Sigmoid colon (tissue), 7 donors: ENCODE measurements around the gene ITGA11. TPM values are rescaled to one million over a fixed set of nuclear protein-coding genes. Genes with fewer than 3 reads are reported as not detected.
A peak's percentile ranks its signal among the peaks of the same experiment; 100 is the strongest.

Experiments used
- DNase-seq: peaks from one replicate; pipeline ENCODE4 v3.0.0-alpha.2; 2019
- H3K27ac ChIP-seq, 4 donors: fragments of 200-600 bp; sonication (generic); one replicate each; pipeline ENCODE4 v1.5.1; 2016 to 2019; ENCODE audit warnings: mild to moderate bottlenecking in 1 of 4
- H3K27me3 ChIP-seq, 3 donors: fragments of 200-600 bp; sonication (generic); one replicate each; pipeline ENCODE4 v1.5.1; 2019; ENCODE audit warnings: mild to moderate bottlenecking in 1 of 3
- H3K36me3 ChIP-seq, 4 donors: fragments of 200-600 bp; sonication (generic); one replicate each; pipeline ENCODE4 v1.5.1; 2016 to 2019
- H3K4me1 ChIP-seq, 4 donors: fragments of 200-600 bp; sonication (generic); one replicate each; pipeline ENCODE4 v1.5.1; 2017 to 2019
- H3K4me3 ChIP-seq, 4 donors: fragments of 200-600 bp; sonication (generic); one replicate each; pipeline ENCODE4 v1.5.1; 2017 to 2019; ENCODE audit warnings: mild to moderate bottlenecking in 2 of 4, moderate library complexity in 1 of 4
- H3K9me3 ChIP-seq, 4 donors: fragments of 200-600 bp in 3 of 4; sonication (generic) in 3 of 4; one replicate each; pipeline versions ENCODE4 v1.5.1 to v1.6.1; 2013 to 2019
- EP300 ChIP-seq, 4 donors: sonication (generic); formaldehyde crosslinking; IDR thresholded peaks; one replicate each; pipeline ENCODE4 v1.6.1; 2017; ENCODE audit warnings: antibody characterized with exemption in 4 of 4
- POLR2A ChIP-seq, 2 donors: fragments of 450-650 bp; IDR thresholded peaks; one replicate each; pipeline ENCODE4 v1.6.1; 2016; ENCODE audit warnings: antibody characterized with exemption in 2 of 2, mild to moderate bottlenecking in 2 of 2, moderate library complexity in 2 of 2
- POLR2AphosphoS5 ChIP-seq, 4 donors: sonication (generic); formaldehyde crosslinking; IDR thresholded peaks; one replicate each; pipeline ENCODE4 v1.6.1; 2017; ENCODE audit warnings: antibody characterized with exemption in 4 of 4
- WGBS, 2 donors: extraction: QIAGEN DNeasy Blood & Tissue Kit; methylation state at CpG; one replicate each; pipeline ENCODE4 v1.1.7; 2013; 5-methylcytosine and 5-hydroxymethylcytosine counted together
- intact Hi-C: fragments of 100-400 bp; cut with DNase I; formaldehyde crosslinking; loops from one replicate; pipeline ENCODE4 v1.15.1; 2023
- polyA plus RNA-seq, 3 donors: library from polyadenylated mRNA; stranded (reverse); fragments of 200-250 nt; gene quantifications; one replicate each; pipeline ENCODE4 v1.2.3, GENCODE V29; 2013
- total RNA-seq, 4 donors: library from RNA; depleted of rRNA; stranded (reverse); fragments of >200 nt; gene quantifications; one replicate each; pipeline ENCODE4 v1.1.0, GENCODE V29; 2016
- TF ChIP-seq, protein P1 (sequence below), 4 experiments: fragments of 450-650 bp in 3 of 4; fragments of 200-600 bp in 1 of 4; IDR thresholded peaks; one replicate each; pipeline ENCODE4 v1.5.1; 2016 to 2019; ENCODE audit warnings: antibody characterized with exemption in 4 of 4, mild to moderate bottlenecking in 3 of 4, moderate library complexity in 2 of 4
- donor health status: healthy with polysubstance abuse.
- donor health status: Bipolar disorder and iron deficiency.
- donor health status: healthy.

ITGA11 gene
- total and polyA plus RNA-seq, 7 donors = 0.71 to 6.1 (median 1.2) TPM

DNA sequence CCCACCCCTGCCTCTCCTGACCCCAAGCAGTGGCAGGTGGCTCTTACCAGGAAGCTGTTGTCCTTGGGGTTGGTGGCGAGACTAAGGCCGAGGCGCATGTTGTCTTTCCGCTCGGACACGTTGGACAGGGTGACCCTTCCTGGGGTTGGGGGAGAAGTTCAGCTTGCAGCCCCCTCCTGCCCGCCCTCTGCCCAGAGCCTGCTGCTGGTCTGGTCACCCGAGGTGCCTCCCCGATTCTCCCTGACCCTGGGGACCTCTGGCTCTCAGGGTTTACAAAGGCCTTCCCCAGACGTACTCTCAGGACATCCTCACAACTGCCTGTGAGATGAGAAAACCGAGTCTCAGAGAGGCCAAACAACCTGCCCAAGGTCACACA is 67.3 kb downstream of the ITGA11 start:
- Histone ChIP-seq H3K4me3 (no peak overlapping the region), H3K27me3 (no peaks in the 10 kb centered on the region), H3K9me3 (no peaks in the 10 kb centered on the region), H3K4me1 (peaks cover 0 to 29% (median 23%) of the 10 kb centered on the region in 4 donors), H3K36me3 (no peaks in the 10 kb centered on the region), H3K27ac (peak overlapping the region; percentile 42 to 66 (median 53))
- intact Hi-C loops = loop anchor here (2.0 kb wide), 1 partner anchor 20 kb away; no protein-coding TSS in a partner anchor
- WGBS, 2 donors = 84 to 88% methylated on average over 11 of the region's 11 CpGs
- DNase-seq = no peak
- TF ChIP-seq EP300 (IDR thresholded peaks at IDR 0.05) = no peak
- TF ChIP-seq POLR2A (IDR thresholded peaks at IDR 0.05) = no peak
- TF ChIP-seq, protein P1, sequence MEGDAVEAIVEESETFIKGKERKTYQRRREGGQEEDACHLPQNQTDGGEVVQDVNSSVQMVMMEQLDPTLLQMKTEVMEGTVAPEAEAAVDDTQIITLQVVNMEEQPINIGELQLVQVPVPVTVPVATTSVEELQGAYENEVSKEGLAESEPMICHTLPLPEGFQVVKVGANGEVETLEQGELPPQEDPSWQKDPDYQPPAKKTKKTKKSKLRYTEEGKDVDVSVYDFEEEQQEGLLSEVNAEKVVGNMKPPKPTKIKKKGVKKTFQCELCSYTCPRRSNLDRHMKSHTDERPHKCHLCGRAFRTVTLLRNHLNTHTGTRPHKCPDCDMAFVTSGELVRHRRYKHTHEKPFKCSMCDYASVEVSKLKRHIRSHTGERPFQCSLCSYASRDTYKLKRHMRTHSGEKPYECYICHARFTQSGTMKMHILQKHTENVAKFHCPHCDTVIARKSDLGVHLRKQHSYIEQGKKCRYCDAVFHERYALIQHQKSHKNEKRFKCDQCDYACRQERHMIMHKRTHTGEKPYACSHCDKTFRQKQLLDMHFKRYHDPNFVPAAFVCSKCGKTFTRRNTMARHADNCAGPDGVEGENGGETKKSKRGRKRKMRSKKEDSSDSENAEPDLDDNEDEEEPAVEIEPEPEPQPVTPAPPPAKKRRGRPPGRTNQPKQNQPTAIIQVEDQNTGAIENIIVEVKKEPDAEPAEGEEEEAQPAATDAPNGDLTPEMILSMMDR (IDR thresholded peaks at IDR 0.05) = no peak
- TF ChIP-seq POLR2AphosphoS5 (IDR thresholded peaks at IDR 0.05) = no peak

GRCh38 chr15:68364028-68364659 is 67.8 kb downstream of the ITGA11 start:
- no peak for TF ChIP-seq POLR2AphosphoS5 (IDR thresholded peaks at IDR 0.05)
- TF ChIP-seq EP300 (IDR thresholded peaks at IDR 0.05) = no peak
- TF ChIP-seq, protein P1 (IDR thresholded peaks at IDR 0.05) = no peak
- TF ChIP-seq POLR2A (IDR thresholded peaks at IDR 0.05) = no peak
- no peaks in the 10 kb centered on the region for H3K36me3 ChIP-seq
- H3K27ac ChIP-seq = peak overlapping the region; percentile 42 to 66 (median 53)
- no peaks in the 10 kb centered on the region for H3K27me3 ChIP-seq
- no peak overlapping the region for H3K4me3 ChIP-seq
- DNase-seq = no peak
- intact Hi-C loops = loop anchor here (2.0 kb wide), 1 partner anchor 19 kb away; no protein-coding TSS in a partner anchor
- H3K4me1 ChIP-seq = peaks cover 0 to 29% (median 23%) of the 10 kb centered on the region in 4 donors
- H3K9me3 ChIP-seq = no peaks in the 10 kb centered on the region
- WGBS, 2 donors = 61 to 71% methylated on average over 7 of the region's 7 CpGs

DNA sequence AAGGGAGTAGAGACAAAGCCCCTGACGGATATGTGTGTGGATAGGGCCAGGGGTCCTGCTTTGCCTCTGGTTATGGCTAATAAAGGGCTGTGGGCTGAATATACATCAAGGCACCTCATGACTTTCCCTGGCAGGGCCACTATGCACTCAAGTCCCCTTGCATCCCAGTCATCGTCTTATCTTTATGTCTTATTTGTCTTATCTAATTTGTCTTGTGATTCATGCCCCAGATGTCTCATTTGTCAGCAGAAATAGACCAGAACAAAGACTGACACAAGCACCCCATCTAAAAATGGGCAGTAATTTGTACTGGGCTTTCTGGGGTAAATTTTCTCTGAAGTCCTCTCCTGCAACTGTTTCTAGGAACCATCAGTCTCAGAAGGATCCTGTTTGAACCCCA is 68.6 kb downstream of the ITGA11 start:
- Histone ChIP-seq H3K4me3 (no peak overlapping the region), H3K27me3 (no peaks in the 10 kb centered on the region), H3K9me3 (no peaks in the 10 kb centered on the region), H3K36me3 (no peaks in the 10 kb centered on the region), H3K27ac (peak overlapping the region in 1 of 4 donors; percentile 66), H3K4me1 (peaks cover 0 to 29% (median 23%) of the 10 kb centered on the region in 4 donors)
- intact Hi-C loops = no loop called here
- WGBS, 2 donors = 69 to 88% methylated on average over 2 of the region's 2 CpGs
- no peak for TF ChIP-seq POLR2AphosphoS5 (IDR thresholded peaks at IDR 0.05)
- TF ChIP-seq POLR2A (IDR thresholded peaks at IDR 0.05) = no peak
- no peak for TF ChIP-seq EP300 (IDR thresholded peaks at IDR 0.05)
- TF ChIP-seq, protein P1 (IDR thresholded peaks at IDR 0.05) = no peak
- DNase-seq = no peak

DNA sequence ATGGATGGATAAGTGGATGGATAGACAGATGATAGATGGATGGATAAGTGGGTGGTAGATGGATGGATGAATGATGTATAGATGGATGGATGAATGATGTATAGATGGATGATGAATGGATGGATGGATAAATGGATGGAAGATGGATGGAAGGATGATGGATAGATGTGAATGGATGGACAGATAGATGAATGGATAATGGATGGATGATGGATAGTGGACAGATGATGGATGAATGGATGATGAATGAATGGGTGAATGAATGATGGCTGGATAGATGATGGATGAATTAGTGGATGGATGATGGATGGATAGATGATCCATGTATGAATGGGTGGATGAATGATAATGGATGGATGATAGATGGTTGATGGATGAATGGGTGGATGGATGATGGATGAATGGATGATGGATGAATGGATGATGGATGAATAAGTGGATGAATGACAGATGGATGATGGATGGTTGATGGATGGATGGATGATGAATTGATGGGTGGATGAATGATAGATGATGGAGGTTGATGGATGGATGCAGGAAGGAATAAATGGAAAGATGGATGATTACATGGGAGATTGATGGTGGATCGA is 69.3 kb downstream of the ITGA11 start:
- intact Hi-C loops = no loop called here
- Histone ChIP-seq H3K4me3 (no peak overlapping the region), H3K27ac (no peak overlapping the region), H3K27me3 (no peaks in the 10 kb centered on the region), H3K4me1 (peaks cover 0 to 29% (median 23%) of the 10 kb centered on the region in 4 donors), H3K9me3 (no peaks in the 10 kb centered on the region), H3K36me3 (no peaks in the 10 kb centered on the region)
- 93% methylated on average over 1 of the region's 1 CpG for WGBS, 2 donors
- DNase-seq = no peak
- TF ChIP-seq POLR2A (IDR thresholded peaks at IDR 0.05) (no peak), POLR2AphosphoS5 (IDR thresholded peaks at IDR 0.05) (no peak), EP300 (IDR thresholded peaks at IDR 0.05) (no peak)
- TF ChIP-seq, protein P1 (IDR thresholded peaks at IDR 0.05) = no peak
